Testis (tissue), 5 donors: ENCODE results near the gene ADCYAP1. TPM values are rescaled to one million over a fixed set of nuclear protein-coding genes. Genes with fewer than 3 reads are reported as not detected.
"Not testable (repeated sequence)": the region's sequence is repeated elsewhere in the genome, so short reads cannot be mapped to it uniquely, and the experiment has no call there.

ENCODE experiments used
- DNase-seq: peaks from one replicate; pipeline ENCODE4 v3.0.0-alpha.2; 2019
- H3K27ac ChIP-seq, 2 donors: fragments of 200-600 bp; sonication (generic); one replicate each; pipeline ENCODE4 v1.5.1; 2019
- H3K27me3 ChIP-seq: fragments of 200-600 bp; sonication (generic); one replicate; pipeline ENCODE4 v1.5.1; 2019
- H3K36me3 ChIP-seq: fragments of 200-600 bp; sonication (generic); one replicate; pipeline ENCODE4 v1.5.1; 2017; ENCODE audit warnings: low read depth; ENCODE audit errors: missing control alignments
- H3K4me1 ChIP-seq: fragments of 200-600 bp; sonication (generic); one replicate; pipeline ENCODE4 v1.5.1; 2019
- H3K4me3 ChIP-seq, 2 donors: fragments of 200-600 bp; sonication (generic); one replicate each; pipeline ENCODE4 v1.5.1; 2017 to 2019
- H3K9me3 ChIP-seq: fragments of 200-600 bp; sonication (generic); one replicate; pipeline ENCODE4 v1.5.1; 2017
- CTCF ChIP-seq, 3 experiments: fragments of 450-650 bp in 2 of 3; fragments of 200-600 bp in 1 of 3; sonication (generic) in 1 of 3; IDR thresholded peaks; one replicate each; pipeline ENCODE4 v1.5.1; 2016 to 2019; ENCODE audit warnings: antibody characterized with exemption in 3 of 3, mild to moderate bottlenecking in 2 of 3, moderate library complexity in 1 of 3
- POLR2A ChIP-seq: fragments of 450-650 bp; IDR thresholded peaks from one replicate; pipeline ENCODE4 v1.6.1; 2017; ENCODE audit warnings: antibody characterized with exemption, mild to moderate bottlenecking, moderate library complexity
- WGBS, 2 donors: methylation state at CpG; one replicate each; pipeline ENCODE4 v1.1.5; 2018; 5-methylcytosine and 5-hydroxymethylcytosine counted together
- intact Hi-C: fragments of 100-400 bp; cut with DNase I; formaldehyde crosslinking; loops from one replicate; pipeline ENCODE4 v1.15.1; 2023; ENCODE audit warnings: low total_unique reads
- long read RNA-seq, 2 donors: transcript quantifications; one replicate each; lab custom pipeline, GENCODE V29; 2026
- polyA plus RNA-seq: library from polyadenylated mRNA; stranded (reverse); fragments of 350-450 nt; fragmentation: Illumina TruSeq; extraction: RNeasy Lipid Tissue Mini Kit (QIAGEN cat#74804); gene quantifications from one replicate; pipeline ENCODE4 v1.2.3, GENCODE V29; 2014; ENCODE audit warnings: low read depth, low replicate concordance; ENCODE audit not compliant: insufficient read depth
- total RNA-seq, 2 donors: library from RNA; depleted of rRNA; stranded (reverse); fragments of >200 nt; gene quantifications; one replicate each; pipeline ENCODE4 v1.2.3, GENCODE V29; 2016

ADCYAP1 gene
- total RNA-seq: 10 to 100 TPM in 1 of 2 donors, 1 to 10 TPM in 1; 3.2 to 10.1 TPM
- polyA plus RNA-seq: 3.1 TPM
- long read RNA-seq, donor 1: 0 reads
- long read RNA-seq, donor 2: 0 reads

GRCh38 chr18:904218-905090 lies at the start of gene ADCYAP1:
Gene ADCYAP1 (plus strand): TSS chr18:904871. CDS start chr18:905387, 516 bp downstream.
- H3K36me3 ChIP-seq: no peaks in the 10 kb centered on the region
- DNase-seq: peak; percentile 53
- no peak for TF ChIP-seq POLR2A
- no peak for TF ChIP-seq CTCF (IDR thresholded peaks at IDR 0.05)
- intact Hi-C loops: no loop called here
- H3K9me3 ChIP-seq: no peaks in the 10 kb centered on the region
- no peaks in the 10 kb centered on the region for H3K27me3 ChIP-seq
- no peak within 1 kb of the TSS for H3K27ac ChIP-seq
- H3K4me3 ChIP-seq: no peak within 1 kb of the TSS
- 4 to 5% methylated on average over 49 to 51 of the region's 51 CpGs for WGBS, 2 donors
- peaks cover 33% of the 10 kb centered on the region for H3K4me1 ChIP-seq

GRCh38 chr18:857986-858385 lies 46.7 kb upstream of the ADCYAP1 start:
- Histone ChIP-seq H3K36me3 (no peaks in the 10 kb centered on the region), H3K27me3 (no peaks in the 10 kb centered on the region), H3K4me3 (no peak overlapping the region), H3K4me1 (peaks cover under 1% of the 10 kb centered on the region), H3K27ac (no peak overlapping the region), H3K9me3 (no peaks in the 10 kb centered on the region)
- WGBS, 2 donors: 63 to 71% methylated on average over 2 of the region's 2 CpGs
- no peak for TF ChIP-seq CTCF (IDR thresholded peaks at IDR 0.05)
- TF ChIP-seq POLR2A: no peak
- DNase-seq: no peak
- intact Hi-C loops: no loop called here

DNA sequence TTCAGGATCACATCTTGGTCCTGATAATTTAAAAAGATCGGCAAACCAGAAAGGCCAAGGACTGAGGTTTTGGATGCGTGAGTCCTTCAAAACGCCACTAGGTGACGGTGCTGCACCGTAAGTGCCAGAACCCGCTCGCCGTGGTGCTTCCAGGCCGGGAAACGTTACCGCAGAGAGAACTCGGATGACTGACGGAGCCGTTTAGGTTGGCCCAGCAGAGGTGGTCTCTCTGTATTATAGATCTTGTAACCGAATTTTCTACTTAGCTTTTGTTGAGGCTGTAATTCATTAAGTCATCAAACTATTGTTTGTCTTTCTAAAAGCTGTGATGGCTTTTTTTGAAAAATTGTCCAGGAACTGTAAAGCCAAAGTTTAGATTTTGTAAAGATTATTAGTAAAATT lies 39.8 kb upstream of the ADCYAP1 start:
- no peak overlapping the region for H3K4me3 ChIP-seq
- H3K27me3 ChIP-seq: no peaks in the 10 kb centered on the region
- H3K4me1 ChIP-seq: peaks cover 10% of the 10 kb centered on the region
- DNase-seq: peak; percentile 85
- TF ChIP-seq CTCF (IDR thresholded peaks at IDR 0.05): peak; percentile 59 to 90 (median 86)
- no peak for TF ChIP-seq POLR2A
- 6 to 8% methylated on average over 15 of the region's 15 CpGs for WGBS, 2 donors
- no peak overlapping the region for H3K27ac ChIP-seq
- H3K36me3 ChIP-seq: no peaks in the 10 kb centered on the region
- no peaks in the 10 kb centered on the region for H3K9me3 ChIP-seq
- intact Hi-C loops: no loop called here

DNA sequence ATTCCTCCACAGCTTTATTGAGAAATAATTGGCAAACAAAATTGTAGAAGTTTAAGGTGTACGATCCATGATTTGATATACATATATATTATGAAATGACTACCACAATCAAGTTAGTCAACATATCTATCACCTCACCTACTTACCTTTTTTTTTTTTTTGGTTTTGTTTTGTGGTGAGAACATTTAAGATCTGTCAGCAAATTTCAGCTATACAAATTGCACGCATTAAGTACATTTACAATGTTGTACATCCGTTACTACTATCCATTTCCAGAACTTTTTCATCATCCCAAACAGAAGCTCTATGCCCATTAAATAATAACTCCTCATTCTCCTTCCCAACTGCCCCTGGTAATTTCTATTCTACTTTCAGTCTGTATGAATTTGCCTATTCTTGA lies 37.4 kb upstream of the ADCYAP1 start:
- Histone ChIP-seq H3K36me3 (no peaks in the 10 kb centered on the region), H3K27ac (no peak overlapping the region), H3K4me1 (peaks cover 10% of the 10 kb centered on the region), H3K4me3 (no peak overlapping the region), H3K9me3 (no peaks in the 10 kb centered on the region), H3K27me3 (no peaks in the 10 kb centered on the region)
- TF ChIP-seq CTCF (IDR thresholded peaks at IDR 0.05): no peak
- no peak for TF ChIP-seq POLR2A
- no peak for DNase-seq
- WGBS, 2 donors: 88 to 94% methylated on average over 3 of the region's 3 CpGs
- intact Hi-C loops: no loop called here

- H3K27me3 ChIP-seq, H3K36me3 ChIP-seq, DNase-seq, H3K4me1 ChIP-seq, H3K27ac ChIP-seq, H3K4me3 ChIP-seq, intact Hi-C loops, H3K9me3 ChIP-seq: not testable (repeated sequence)
- 93% methylated on average over 3 of the region's 3 CpGs for WGBS, 2 donors
Measured at GRCh38 chr18:873426-873825, 31.2 kb upstream of the ADCYAP1 start.
